Activated CD8-positive, alpha-beta memory T cell treated with anti-CD3 and anti-CD28 coated beads, Interleukin-2, amount 10 ng/mL, durations not matched to agents 7 days and 5 days (primary cell): ENCODE measurements around the gene FAF1. TPM values are rescaled to one million over a fixed set of nuclear protein-coding genes. Genes with fewer than 3 reads are reported as not detected.

ENCODE experiments used
- ATAC-seq: fragments of 150-1000 bp; cut with Tn5 transposase; one replicate; pipeline ENCODE4 v1.10.0; 2021; ENCODE audit warnings: moderate library complexity
- CTCF ChIA-PET: fragments of 350-600 bp; sonication (Branson Sonifier 250); formaldehyde crosslinking; loops from one replicate; lab custom pipeline; 2021; ENCODE audit warnings: antibody characterized with exemption; lab: Charles Lee
- DNase-seq: peaks from one replicate; pipeline ENCODE4 v3.0.0-alpha.2; 2020
- H3K27ac Mint-ChIP-seq: one replicate; pipeline ENCODE4 v1.8.0; 2021; ENCODE audit warnings: mild to moderate bottlenecking, mixed read lengths
- H3K27me3 Mint-ChIP-seq: one replicate; pipeline ENCODE4 v1.8.0; 2021; ENCODE audit warnings: mixed read lengths
- H3K36me3 Mint-ChIP-seq: one replicate; pipeline ENCODE4 v1.8.0; 2021; ENCODE audit warnings: mild to moderate bottlenecking, mixed read lengths
- H3K4me1 Mint-ChIP-seq: one replicate; pipeline ENCODE4 v1.8.0; 2021; ENCODE audit warnings: mixed read lengths
- H3K4me3 Mint-ChIP-seq: one replicate; pipeline ENCODE4 v1.8.0; 2021; ENCODE audit warnings: mild to moderate bottlenecking, moderate library complexity, mixed read lengths
- H3K9me3 Mint-ChIP-seq: one replicate; pipeline ENCODE4 v1.8.0; 2022; ENCODE audit warnings: low read depth, mixed read lengths
- total RNA-seq, 2 experiments: library from RNA; stranded (reverse); gene quantifications; one replicate each; pipeline ENCODE4 v1.2.3, GENCODE V29; 2021

FAF1 gene
- total RNA-seq, 2 experiments from 2014 or later = 84.4 to 94.4 TPM

DNA sequence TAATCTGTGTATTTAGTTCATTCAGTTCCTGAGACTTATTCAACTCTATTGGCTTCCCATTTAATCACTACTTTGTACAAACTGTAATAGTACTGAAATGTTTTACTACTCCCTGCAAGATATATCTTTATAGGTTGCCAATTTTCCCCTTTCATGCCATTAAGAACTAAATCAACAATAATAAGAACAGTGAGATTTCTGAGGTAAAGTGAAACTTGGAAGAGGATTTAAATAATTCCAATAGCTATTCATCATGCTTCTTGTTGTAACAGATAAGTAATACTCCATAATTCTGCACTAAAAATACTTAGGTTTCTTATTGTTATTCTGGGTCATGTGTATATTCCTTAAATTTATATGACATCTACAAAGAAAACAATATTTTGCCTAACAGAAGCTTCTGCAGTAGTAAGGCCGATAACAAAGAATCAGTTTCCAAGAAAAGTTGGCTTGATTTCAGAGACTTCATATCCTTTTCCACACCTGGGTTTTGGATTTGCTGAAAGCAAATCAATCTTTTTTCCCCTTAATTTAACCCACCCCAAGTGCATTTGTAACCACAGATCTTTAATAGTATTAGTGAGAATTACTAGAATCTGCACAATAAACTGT is 258.3 kb downstream of the FAF1 start:
- Mint-ChIP-seq H3K4me1 (peaks cover 2% of the 10 kb centered on the region), H3K36me3 (peaks cover 2% of the 10 kb centered on the region), H3K4me3 (no peak overlapping the region), H3K9me3 (no peaks in the 10 kb centered on the region), H3K27ac (no peak overlapping the region), H3K27me3 (no peaks in the 10 kb centered on the region)
- DNase-seq (no peak), ATAC-seq (no peak)
- CTCF ChIA-PET = no interaction called here

DNA sequence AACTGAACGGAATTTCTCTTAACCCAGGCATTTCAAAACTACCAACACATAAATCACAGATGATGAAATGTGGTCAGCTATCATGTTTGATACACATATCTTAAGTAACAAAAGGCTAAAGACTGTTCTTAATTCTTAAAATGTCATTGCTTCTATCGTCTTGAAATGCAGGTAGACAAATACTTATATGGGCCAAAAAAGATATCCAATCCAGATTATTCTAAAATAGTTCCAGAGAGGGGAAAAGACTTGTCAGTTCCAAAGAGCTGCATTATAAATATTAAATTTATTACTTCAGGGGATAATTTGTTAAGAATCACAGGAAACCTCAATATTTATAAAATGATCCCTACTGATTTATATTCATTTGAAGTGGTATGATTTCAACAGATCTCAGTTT is 259.4 kb downstream of the FAF1 start:
- Mint-ChIP-seq H3K4me3 (no peak overlapping the region), H3K4me1 (peaks cover 2% of the 10 kb centered on the region), H3K36me3 (peaks cover 1% of the 10 kb centered on the region), H3K9me3 (no peaks in the 10 kb centered on the region), H3K27me3 (no peaks in the 10 kb centered on the region), H3K27ac (no peak overlapping the region)
- DNase-seq = no peak
- CTCF ChIA-PET = no interaction called here
- no peak for ATAC-seq

- Mint-ChIP-seq H3K9me3 (no peaks in the 10 kb centered on the region), H3K4me3 (no peak overlapping the region), H3K27ac (no peak overlapping the region), H3K36me3 (peaks cover 1% of the 10 kb centered on the region), H3K4me1 (peaks cover 2% of the 10 kb centered on the region), H3K27me3 (no peaks in the 10 kb centered on the region)
- DNase-seq (no peak), ATAC-seq (no peak)
- CTCF ChIA-PET = no interaction called here
These were observed 259.9 kb downstream of the FAF1 start for GRCh38 chr1:50700214-50700613.

GRCh38 chr1:50699795-50700194 is 260.3 kb downstream of the FAF1 start:
- Mint-ChIP-seq H3K27me3 (no peaks in the 10 kb centered on the region), H3K36me3 (peaks cover 1% of the 10 kb centered on the region), H3K4me3 (no peak overlapping the region), H3K4me1 (peaks cover 2% of the 10 kb centered on the region), H3K27ac (no peak overlapping the region), H3K9me3 (no peaks in the 10 kb centered on the region)
- CTCF ChIA-PET = no interaction called here
- no peak for ATAC-seq
- no peak for DNase-seq

DNA sequence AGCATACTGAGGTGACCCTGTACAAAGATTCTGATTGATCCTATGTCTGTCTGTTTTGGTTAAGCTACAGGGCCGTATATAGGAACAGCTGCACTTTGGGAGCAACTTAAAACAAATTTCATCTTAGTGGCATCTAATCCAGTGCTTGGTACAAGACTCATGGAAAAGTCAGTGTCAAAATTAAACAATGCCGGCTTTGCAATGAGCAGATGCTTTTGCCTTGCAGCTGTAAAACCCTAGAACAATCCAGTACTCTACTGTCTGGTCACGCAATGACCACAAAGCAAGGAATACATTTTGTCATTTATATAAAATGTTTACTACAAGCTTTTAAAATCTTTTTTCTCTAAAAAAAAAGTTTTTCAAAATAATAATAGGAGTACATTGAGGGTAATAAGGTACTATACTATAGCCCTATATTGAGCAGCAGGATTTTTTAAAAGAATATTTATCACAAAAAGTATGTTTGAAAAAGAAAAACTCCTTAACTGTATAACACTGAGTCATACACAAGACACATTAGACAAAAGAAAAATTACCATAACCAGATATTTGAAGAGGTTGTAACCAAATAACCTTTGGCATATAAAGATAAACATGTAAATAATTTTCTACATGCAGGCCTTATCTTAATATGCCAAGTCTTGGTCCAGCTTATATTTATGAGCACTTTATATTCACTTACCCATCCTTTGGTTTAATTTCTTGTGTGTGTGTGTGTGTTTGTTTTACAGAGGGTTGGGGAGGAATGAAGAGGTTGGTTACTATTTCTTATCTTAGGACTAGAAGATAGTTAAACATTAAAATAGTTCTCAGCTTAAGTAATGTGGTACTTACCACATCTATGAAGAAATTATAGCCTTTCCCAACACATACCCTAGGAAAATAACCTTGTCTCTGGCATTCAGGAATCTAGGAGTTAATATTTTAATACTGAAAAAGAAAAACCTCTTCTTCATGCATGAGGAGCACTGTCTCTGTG is 262.3 kb downstream of the FAF1 start:
- Mint-ChIP-seq H3K9me3 (no peaks in the 10 kb centered on the region), H3K27ac (no peak overlapping the region), H3K4me1 (peaks cover 2% of the 10 kb centered on the region), H3K36me3 (peaks cover 1% of the 10 kb centered on the region), H3K27me3 (no peaks in the 10 kb centered on the region), H3K4me3 (no peak overlapping the region)
- ATAC-seq = no peak
- no peak for DNase-seq
- CTCF ChIA-PET = interaction anchor here (0.9 kb wide), 1 partner anchor 12 kb away, joined by 3 read pairs; no protein-coding TSS in a partner anchor

DNA sequence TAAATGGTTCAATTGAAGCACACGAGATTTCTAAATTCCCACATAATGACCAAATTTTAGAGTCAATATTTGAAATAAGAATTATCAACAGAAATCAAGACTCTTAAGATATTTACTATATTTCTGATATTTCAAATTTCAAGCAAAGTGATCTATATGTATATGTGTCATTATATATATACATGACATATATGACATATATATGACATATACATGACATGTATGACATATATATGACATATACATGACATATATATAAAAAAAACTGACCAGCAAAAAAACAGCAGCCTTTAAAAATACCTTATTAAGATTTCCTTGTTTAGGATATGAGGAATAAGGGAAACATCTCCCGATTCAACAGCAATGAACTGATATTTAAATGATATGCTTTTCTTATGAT is 266.2 kb downstream of the FAF1 start:
- no peak for DNase-seq
- no peak for ATAC-seq
- no peak overlapping the region for H3K27ac Mint-ChIP-seq
- H3K4me1 Mint-ChIP-seq = peaks cover 2% of the 10 kb centered on the region
- H3K9me3 Mint-ChIP-seq = no peaks in the 10 kb centered on the region
- no peaks in the 10 kb centered on the region for H3K27me3 Mint-ChIP-seq
- H3K36me3 Mint-ChIP-seq = peaks cover 4% of the 10 kb centered on the region
- CTCF ChIA-PET = no interaction called here
- no peak overlapping the region for H3K4me3 Mint-ChIP-seq

- H3K36me3 Mint-ChIP-seq = peaks cover 2% of the 10 kb centered on the region
- DNase-seq (no peak), ATAC-seq (no peak)
- no peak overlapping the region for H3K4me3 Mint-ChIP-seq
- no peaks in the 10 kb centered on the region for H3K27me3 Mint-ChIP-seq
- H3K9me3 Mint-ChIP-seq = no peaks in the 10 kb centered on the region
- CTCF ChIA-PET = interaction anchor here (0.7 to 1.1 kb wide), 2 partner anchors 21 to 153 kb away, joined by 3 to 4 read pairs; no protein-coding TSS in a partner anchor
- H3K27ac Mint-ChIP-seq = no peak overlapping the region
- H3K4me1 Mint-ChIP-seq = no peaks in the 10 kb centered on the region
These were observed 275.9 kb downstream of the FAF1 start for GRCh38 chr1:50684185-50684584.

DNA sequence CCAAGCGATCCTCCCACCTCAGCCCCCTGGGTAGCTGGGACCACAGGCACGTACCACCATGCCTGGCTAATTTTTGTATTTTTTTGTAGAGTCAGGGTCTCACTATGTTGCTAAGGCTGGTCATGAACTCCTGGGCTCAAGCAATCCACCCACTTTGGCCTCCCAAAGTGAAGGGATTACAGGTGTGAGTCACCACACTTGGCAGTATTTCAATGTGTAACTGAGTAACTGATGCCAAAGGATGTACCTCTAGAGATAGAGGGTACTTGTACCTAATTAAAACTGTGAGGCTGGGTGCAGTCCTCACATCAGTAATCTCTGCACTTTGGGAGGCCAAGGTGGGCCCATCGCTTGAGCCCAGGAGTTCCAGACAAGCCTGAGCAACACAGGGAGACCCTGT is 278.1 kb downstream of the FAF1 start:
- CTCF ChIA-PET = no interaction called here
- ATAC-seq = no peak
- Mint-ChIP-seq H3K4me1 (no peaks in the 10 kb centered on the region), H3K36me3 (peaks cover 3% of the 10 kb centered on the region), H3K27me3 (no peaks in the 10 kb centered on the region), H3K27ac (no peak overlapping the region), H3K9me3 (no peaks in the 10 kb centered on the region), H3K4me3 (no peak overlapping the region)
- no peak for DNase-seq

- no peak overlapping the region for H3K27ac Mint-ChIP-seq
- DNase-seq = no peak
- CTCF ChIA-PET = interaction anchor here (1.0 kb wide), 1 partner anchor 28 kb away, joined by 3 read pairs; no protein-coding TSS in a partner anchor
These were observed 292.2 kb downstream of the FAF1 start for GRCh38 chr1:50667710-50668356.

GRCh38 chr1:50667272-50667671 is 292.8 kb downstream of the FAF1 start:
- H3K4me3 Mint-ChIP-seq = no peak overlapping the region
- H3K9me3 Mint-ChIP-seq = no peaks in the 10 kb centered on the region
- H3K27ac Mint-ChIP-seq = no peak overlapping the region
- no peak for DNase-seq
- H3K27me3 Mint-ChIP-seq = no peaks in the 10 kb centered on the region
- no peak for ATAC-seq
- CTCF ChIA-PET = interaction anchor here (1.0 kb wide), 1 partner anchor 28 kb away, joined by 3 read pairs; no protein-coding TSS in a partner anchor
- H3K36me3 Mint-ChIP-seq = peaks cover 3% of the 10 kb centered on the region
- H3K4me1 Mint-ChIP-seq = no peaks in the 10 kb centered on the region

More at GRCh38 chr1:50667710-50668356, 292.2 kb downstream of the FAF1 start:
- H3K9me3 Mint-ChIP-seq = no peaks in the 10 kb centered on the region
- no peaks in the 10 kb centered on the region for H3K27me3 Mint-ChIP-seq
- ATAC-seq = no peak
- no peak overlapping the region for H3K4me3 Mint-ChIP-seq
- H3K4me1 Mint-ChIP-seq = no peaks in the 10 kb centered on the region
- H3K36me3 Mint-ChIP-seq = peaks cover 3% of the 10 kb centered on the region

DNA sequence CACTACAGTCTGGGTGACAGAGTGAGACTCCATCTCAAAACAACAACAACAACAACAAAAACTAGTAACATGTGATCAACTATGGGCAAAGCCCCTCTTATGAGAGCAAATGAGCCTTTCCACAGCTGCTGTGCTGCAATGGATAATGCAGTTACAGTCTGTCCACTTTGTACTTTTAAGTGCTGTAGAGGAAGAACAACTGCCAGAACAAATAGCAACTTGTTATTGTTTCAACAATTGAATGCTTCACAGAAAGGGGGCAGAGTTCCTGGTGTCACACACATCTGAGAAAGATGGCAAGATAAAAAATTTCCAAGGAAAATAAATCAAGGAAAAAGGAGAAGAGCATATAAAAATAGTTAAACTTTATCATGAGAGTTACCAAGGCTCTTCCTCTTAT is 293.2 kb downstream of the FAF1 start:
- CTCF ChIA-PET = no interaction called here
- no peak overlapping the region for H3K27ac Mint-ChIP-seq
- no peaks in the 10 kb centered on the region for H3K9me3 Mint-ChIP-seq
- no peak overlapping the region for H3K4me3 Mint-ChIP-seq
- no peak for ATAC-seq
- no peaks in the 10 kb centered on the region for H3K4me1 Mint-ChIP-seq
- H3K36me3 Mint-ChIP-seq = peaks cover 3% of the 10 kb centered on the region
- DNase-seq = no peak
- no peaks in the 10 kb centered on the region for H3K27me3 Mint-ChIP-seq

DNA sequence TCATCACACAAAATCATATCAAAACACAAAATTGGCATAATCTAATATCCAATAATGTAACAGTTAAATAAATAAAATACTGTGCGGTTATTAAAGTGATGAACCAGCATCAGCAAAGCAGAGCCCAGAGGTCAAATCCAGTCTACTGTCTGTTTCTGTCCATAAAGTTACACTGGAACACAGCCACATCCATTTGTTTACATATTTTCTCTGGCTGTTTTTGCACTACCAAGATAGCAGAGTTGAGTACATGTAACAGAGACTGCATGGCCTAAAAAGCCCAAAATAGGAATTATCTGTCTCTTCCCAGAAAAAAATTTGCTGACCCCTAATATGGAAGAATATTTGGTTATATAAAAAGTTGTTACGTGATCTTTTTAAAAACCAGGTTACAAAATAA is 294.7 kb downstream of the FAF1 start:
- CTCF ChIA-PET = no interaction called here
- H3K4me1 Mint-ChIP-seq = no peaks in the 10 kb centered on the region
- DNase-seq = no peak
- ATAC-seq = no peak
- H3K27ac Mint-ChIP-seq = no peak overlapping the region
- H3K9me3 Mint-ChIP-seq = no peaks in the 10 kb centered on the region
- H3K4me3 Mint-ChIP-seq = no peak overlapping the region
- no peaks in the 10 kb centered on the region for H3K36me3 Mint-ChIP-seq
- H3K27me3 Mint-ChIP-seq = no peaks in the 10 kb centered on the region

- H3K27me3 Mint-ChIP-seq = no peaks in the 10 kb centered on the region
- H3K27ac Mint-ChIP-seq = no peak overlapping the region
- no peak for ATAC-seq
- no peaks in the 10 kb centered on the region for H3K9me3 Mint-ChIP-seq
- no peaks in the 10 kb centered on the region for H3K36me3 Mint-ChIP-seq
- CTCF ChIA-PET = no interaction called here
- H3K4me1 Mint-ChIP-seq = peaks cover 8% of the 10 kb centered on the region
- H3K4me3 Mint-ChIP-seq = no peak overlapping the region
- DNase-seq = no peak
These were observed 298.4 kb downstream of the FAF1 start for GRCh38 chr1:50661626-50662025.
